Measurements from ENCODE around the gene PCK2.

Gene PCK2

GRCh38 chr14:24062216-24062980, 31.7 kb upstream of the PCK2 start:
- no peak for DNase-seq

DNA sequence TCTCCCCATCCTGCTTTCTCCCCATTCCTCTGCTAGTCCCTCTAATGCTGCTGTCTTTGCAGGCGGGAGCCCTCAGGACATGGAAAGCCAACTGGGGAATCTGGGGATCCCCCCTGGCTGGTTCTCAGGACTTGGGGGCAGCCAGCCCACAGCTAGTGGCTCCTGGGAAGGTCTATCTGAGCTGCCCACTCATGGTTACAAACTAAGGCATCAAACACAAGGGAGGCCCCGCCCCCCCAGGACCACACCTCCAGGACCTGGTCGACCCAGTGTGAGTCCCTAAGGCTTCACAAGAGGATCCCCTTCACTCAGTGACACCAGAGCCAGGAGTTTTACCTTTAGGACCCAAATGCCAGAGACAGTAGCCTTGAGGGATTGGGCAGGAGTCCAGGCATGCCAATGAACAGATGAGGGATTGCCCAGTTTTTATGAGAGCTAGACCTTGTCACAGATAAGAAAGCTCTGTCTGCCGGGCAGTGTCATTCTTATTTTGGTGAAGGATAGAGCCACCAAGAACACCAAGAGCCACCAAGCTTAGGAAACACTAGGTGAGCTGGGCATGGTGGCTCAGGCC, 30.8 kb upstream of the PCK2 start:
- no peak for DNase-seq

DNA sequence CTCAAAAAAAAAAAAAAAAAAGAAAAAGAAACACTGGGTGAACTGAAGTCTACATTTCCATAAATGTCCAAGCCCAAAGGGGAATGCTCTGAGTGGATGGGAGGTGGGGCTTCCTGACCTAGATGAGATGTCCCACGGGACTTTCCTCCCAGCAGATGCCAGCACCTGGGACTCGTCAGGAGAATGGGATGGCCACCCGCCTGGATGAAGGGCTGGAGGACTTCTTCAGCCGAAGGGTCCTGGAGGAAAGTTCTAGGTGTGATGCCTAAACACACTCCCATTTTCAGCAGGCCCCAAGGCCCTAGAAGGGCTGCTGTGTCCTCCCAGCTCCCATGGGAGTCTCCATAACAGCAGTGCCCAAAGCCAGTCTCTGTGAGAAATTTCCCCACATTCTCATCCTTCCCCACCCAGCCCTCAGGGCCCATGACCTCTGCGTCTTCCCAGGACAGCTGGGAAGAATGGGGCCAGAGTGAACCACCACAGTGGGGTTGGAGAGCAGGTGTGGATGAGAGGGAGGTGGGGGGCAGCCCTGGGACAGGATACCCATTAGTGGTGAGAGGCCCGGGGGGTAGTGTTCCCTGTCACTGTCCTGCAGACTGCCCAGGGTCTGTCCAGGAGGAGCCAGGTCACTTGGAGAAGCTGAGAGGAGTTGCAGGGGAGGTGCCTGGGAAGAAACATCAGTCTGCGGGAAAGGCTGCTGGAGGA, 29.9 kb upstream of the PCK2 start:
- no peak for DNase-seq

- DNase-seq, result no peak
Measured at GRCh38 chr14:24064856-24065255, 29.3 kb upstream of the PCK2 start.

- DNase-seq, result no peak
Measured at GRCh38 chr14:24065408-24065807, 28.7 kb upstream of the PCK2 start.

GRCh38 chr14:24066496-24067132, 27.5 kb upstream of the PCK2 start:
- DNase-seq, result no peak

- DNase-seq, result no peak
Measured at GRCh38 chr14:24067133-24068082, 26.7 kb upstream of the PCK2 start.

GRCh38 chr14:24068711-24069410, 25.2 kb upstream of the PCK2 start:
- no peak for DNase-seq

DNA sequence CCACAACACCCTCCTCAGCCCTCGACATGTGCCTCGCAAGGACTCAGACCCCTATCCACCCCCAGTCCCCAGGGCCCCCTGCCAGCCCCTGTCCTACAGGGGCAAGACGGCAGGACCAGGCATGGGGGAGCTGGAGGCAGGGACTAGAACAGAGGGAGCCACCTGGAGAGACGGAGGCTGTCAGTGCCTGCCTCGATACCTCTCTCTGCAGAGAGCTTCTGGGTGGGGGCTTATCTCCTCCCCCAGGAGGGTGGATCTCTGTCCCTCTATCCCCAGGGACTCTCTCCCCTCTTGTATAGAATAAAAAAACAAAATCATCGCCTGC, 24.7 kb upstream of the PCK2 start:
- DNase-seq, result no peak

DNA sequence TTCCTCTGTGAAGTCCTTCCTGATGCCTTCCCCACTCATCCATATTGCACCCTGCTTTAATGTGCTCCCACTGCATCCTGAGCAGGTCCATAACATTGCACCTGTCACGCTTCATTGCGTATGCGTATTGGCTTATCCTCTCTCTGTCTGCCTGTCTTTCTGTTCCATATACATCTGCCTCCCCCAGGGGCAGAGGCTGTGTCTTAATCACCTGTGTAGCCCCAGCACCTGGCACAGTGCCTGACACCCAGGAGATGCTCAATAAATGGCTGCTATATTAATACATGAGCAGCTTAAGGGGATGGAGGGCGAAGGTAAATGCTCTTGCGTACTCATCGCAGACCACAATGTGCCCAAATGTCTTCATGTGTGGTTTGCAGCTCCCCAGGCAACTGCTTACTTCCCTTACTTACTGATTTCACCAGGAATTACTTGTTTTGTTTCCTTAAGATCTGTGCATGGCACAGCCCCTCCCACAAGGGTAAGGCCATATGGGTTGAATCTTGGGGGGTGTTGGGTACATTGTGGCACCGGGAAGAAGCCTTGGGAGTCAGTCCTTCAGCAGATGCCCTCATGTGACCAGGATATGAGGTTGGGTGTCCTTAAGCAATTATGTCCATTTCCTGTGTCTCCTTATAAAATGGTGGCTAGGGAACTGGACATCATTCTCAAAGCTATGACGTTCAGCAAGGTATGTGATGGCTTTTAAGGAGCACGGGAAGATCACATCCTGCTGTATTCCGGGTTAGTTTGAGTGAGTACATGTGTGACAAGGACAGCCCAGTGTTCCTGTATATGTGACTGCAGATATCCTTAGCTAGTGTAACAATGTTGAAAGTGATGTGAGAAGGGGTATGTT, 23.6 kb upstream of the PCK2 start:
- peak; percentile 17 for DNase-seq

- DNase-seq, result no peak
Measured at GRCh38 chr14:24071144-24071697, 22.9 kb upstream of the PCK2 start, which contains the start of gene CPNE6. CPNE6 (plus strand) TSS chr14:24071562; CDS start chr14:24072937, 1,375 bp downstream.

DNA sequence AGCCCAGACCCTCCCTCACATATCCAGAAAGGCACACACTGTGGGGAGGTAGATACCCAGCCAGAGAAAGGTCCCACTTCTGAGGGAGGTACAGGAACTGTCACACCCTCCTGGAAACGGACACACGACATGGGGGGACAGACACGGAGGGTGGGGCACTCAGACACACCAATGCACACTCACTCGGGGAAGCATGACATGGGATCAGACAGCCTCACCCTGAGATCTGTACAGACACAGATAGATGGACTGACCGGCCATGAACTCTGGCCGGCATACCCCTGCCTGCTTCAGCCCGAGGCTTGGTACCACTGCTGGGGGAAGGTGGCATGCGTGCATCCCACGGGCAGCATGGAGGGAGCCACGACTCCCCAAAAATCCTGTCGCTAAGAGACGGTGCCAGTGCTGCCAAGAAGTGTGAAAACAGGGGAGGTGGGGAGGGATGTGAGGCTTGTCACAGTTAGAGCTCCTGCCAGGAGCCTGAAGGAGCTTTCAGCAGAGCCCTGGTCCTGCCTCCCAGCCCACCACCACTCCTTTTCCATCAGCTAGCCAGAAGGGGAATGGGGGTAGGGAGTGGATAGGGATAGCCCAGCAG, 22.2 kb upstream of the PCK2 start:
- DNase-seq, result no peak

GRCh38 chr14:24072436-24072835, 21.7 kb upstream of the PCK2 start:
- no peak for DNase-seq

GRCh38 chr14:24072881-24073877, 20.9 kb upstream of the PCK2 start:
- no peak for DNase-seq

DNA sequence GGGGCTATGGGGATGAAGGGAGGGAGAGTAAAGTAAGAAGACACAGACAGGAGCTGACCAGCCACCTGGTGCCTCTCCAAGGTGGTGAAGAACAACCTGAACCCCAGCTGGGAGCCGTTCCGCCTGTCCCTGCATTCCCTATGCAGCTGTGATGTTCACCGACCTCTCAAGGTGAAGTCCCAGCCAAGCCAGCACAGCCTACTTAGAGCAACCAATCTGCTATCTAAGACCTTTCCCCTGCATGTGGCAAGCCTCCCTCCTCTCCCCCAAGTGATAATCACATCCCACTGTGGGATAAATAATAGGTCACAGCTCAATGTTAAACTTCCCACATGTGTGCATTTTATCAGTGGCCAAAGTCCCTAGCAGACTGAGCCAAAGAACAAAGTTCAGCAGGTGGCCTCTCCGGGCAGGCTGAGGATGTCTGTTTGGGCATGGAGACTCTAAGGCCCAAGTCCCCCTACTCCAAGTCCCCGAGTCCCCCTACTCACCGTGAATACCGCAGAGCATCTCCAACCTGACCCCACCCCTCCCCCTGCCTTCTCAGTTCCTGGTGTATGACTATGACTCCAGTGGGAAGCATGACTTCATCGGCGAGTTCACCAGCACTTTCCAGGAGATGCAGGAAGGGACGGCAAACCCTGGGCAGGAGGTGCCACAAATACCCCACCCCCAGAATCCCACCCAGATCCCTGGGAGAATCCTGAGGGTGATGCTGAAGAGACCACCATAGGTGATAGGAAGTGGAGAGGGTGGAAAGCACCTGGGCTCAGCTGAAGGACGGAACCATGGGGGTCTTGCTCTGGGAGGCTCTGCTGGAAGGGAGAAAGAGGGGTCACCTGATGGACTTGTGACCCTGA, 19.3 kb upstream of the PCK2 start:
- no peak for DNase-seq

GRCh38 chr14:24075485-24076301, 18.4 kb upstream of the PCK2 start:
- DNase-seq, result peak; percentile 15

GRCh38 chr14:24076302-24076601, 17.9 kb upstream of the PCK2 start:
- no peak for DNase-seq
